IPS-18c (cell line): ENCODE results near the gene IL5RA.

Experiments
- H3K4me3 ChIP-seq: 2 replicates; pipeline ENCODE4 v1.7.0; 2013; ENCODE audit warnings: low read depth, mild to moderate bottlenecking, low read length, moderate library complexity; ENCODE audit not compliant: insufficient read depth
- H3K9me3 ChIP-seq: one replicate; pipeline ENCODE4 v1.6.1; 2013; ENCODE audit warnings: mild to moderate bottlenecking, low read length, moderate library complexity; ENCODE audit not compliant: control insufficient read depth, insufficient read depth

Gene IL5RA

GRCh38 chr3:3082234-3082924, 27.8 kb downstream of the IL5RA start:
- Histone ChIP-seq H3K4me3 (no peak overlapping the region), H3K9me3 (no peaks in the 10 kb centered on the region)

DNA sequence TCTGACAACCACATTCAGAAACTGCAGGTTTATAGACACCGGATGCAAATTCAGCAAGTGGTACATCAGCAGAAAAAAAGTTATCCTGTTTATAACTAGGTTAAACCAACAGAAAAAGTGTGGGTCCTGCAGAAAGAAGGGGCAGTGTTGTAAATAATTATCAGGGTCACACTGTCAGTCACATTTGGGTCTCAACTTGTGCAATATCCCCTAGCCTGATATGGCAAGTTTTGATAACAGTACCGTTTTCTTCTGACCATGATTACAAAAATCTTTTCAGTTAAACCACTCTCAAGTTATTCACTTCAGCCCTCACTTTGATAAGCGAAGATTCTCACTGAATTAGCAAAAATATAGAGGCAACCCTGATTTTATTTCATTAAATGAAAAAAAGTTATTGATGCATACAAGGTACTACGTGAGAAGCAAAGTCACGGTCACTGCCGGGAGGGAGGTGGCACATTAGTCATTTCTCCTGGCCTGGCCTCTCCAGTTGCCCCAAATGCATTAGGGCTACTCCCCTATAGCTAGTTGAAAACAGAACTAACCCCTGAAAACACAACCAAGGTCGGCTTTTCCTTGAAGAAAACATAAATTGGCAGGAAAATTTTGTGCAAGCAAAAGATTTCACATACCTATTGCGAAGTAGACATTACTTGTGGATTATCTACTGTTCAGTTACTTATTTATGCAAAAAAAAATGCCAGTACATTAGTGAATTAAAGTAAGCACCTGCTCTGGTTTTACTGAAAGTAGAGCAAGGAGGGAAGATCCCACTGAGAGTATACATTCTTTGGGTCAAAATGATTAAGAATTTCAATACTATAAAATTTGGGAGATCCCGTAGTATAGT, 28.6 kb downstream of the IL5RA start:
- no peak overlapping the region for H3K4me3 ChIP-seq
- no peaks in the 10 kb centered on the region for H3K9me3 ChIP-seq

- no peak overlapping the region for H3K4me3 ChIP-seq
- no peaks in the 10 kb centered on the region for H3K9me3 ChIP-seq
Observed at GRCh38 chr3:3080309-3080708, 29.9 kb downstream of the IL5RA start.

- H3K9me3 ChIP-seq: no peaks in the 10 kb centered on the region
Observed at GRCh38 chr3:3074551-3075257, 35.5 kb downstream of the IL5RA start.

GRCh38 chr3:3071136-3071535, 39.0 kb downstream of the IL5RA start:
- no peak overlapping the region for H3K4me3 ChIP-seq
- H3K9me3 ChIP-seq: no peaks in the 10 kb centered on the region

More at GRCh38 chr3:3074551-3075257, 35.5 kb downstream of the IL5RA start:
- no peak overlapping the region for H3K4me3 ChIP-seq

- Histone ChIP-seq H3K4me3 (no peak overlapping the region), H3K9me3 (no peaks in the 10 kb centered on the region)
Observed at GRCh38 chr3:3069723-3070122, 40.5 kb downstream of the IL5RA start.

DNA sequence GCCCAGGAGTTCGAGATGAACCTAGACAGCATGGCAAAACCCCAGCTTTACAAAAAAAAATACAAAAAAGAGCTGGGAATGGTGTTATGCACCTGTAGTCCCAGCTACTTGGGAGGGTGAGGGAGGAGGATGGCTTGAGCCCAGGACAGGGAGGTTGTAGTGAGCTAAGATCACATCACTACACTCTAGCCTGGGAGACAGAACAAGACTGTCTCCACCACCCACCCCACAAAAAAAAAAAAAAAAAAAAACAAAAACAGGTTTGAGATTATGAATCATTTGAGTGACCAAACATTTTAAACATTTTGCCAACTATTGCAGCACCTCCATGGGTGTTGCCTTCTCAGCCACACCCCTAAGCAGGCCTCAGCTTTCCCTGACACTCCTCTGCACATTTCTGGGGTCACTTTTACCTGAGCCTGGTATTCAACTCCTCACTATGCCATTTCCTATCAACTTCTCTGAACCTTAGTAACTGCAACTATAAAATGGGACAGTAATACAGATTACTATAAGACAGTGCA, 41.8 kb downstream of the IL5RA start:
- H3K4me3 ChIP-seq: no peak overlapping the region
- no peaks in the 10 kb centered on the region for H3K9me3 ChIP-seq

GRCh38 chr3:3066910-3067309, 43.3 kb downstream of the IL5RA start:
- no peaks in the 10 kb centered on the region for H3K9me3 ChIP-seq
- H3K4me3 ChIP-seq: no peak overlapping the region

DNA sequence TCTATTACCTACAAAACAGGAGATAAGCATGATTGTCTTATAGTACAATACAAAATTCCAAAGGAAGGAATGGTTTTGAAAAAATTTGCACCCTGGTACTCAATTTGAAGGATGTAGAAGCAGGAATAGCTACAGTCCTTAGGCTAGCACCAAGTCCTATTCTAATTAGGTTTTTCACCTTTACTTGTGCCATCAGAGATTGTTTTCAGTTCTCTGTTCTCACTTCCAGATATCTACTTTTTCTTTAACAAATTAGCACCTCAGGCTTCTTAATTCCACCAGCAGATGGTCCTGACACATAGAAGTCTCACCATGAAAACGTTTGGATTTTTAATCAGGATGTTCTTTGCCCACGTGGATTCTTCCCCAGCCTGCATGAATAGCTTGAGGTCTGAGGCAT, 43.8 kb downstream of the IL5RA start:
- H3K9me3 ChIP-seq: no peaks in the 10 kb centered on the region
- H3K4me3 ChIP-seq: no peak overlapping the region

GRCh38 chr3:3065876-3066275, 44.3 kb downstream of the IL5RA start:
- no peaks in the 10 kb centered on the region for H3K9me3 ChIP-seq

DNA sequence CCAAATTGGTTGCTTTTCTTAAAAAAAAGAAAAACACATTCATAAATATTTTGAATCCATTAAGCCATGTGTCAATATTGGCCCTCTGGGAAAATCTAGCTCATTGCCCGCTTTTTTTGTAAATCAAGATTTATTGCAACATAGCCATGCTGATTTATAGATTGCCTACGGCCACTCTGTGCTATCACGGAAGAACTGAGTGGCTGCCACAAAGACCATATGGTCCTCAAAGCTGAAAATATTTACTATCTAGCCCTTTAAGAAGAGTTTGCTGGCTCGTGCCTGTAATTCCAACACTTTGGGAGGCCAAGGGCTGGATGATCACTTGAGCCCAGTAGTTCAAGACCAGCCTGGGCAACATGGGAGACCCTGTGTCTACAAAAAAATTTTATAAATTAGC, 45.9 kb downstream of the IL5RA start:
- Histone ChIP-seq H3K4me3 (no peak overlapping the region), H3K9me3 (no peaks in the 10 kb centered on the region)

More at GRCh38 chr3:3065876-3066275, 44.3 kb downstream of the IL5RA start:
- H3K4me3 ChIP-seq: no peak overlapping the region

- Histone ChIP-seq H3K9me3 (no peaks in the 10 kb centered on the region), H3K4me3 (no peak overlapping the region)
Observed at GRCh38 chr3:3059645-3060044, 50.5 kb downstream of the IL5RA start.

- Histone ChIP-seq H3K4me3 (no peak overlapping the region), H3K9me3 (no peaks in the 10 kb centered on the region)
Observed at GRCh38 chr3:3053974-3054373, 56.2 kb downstream of the IL5RA start.

DNA sequence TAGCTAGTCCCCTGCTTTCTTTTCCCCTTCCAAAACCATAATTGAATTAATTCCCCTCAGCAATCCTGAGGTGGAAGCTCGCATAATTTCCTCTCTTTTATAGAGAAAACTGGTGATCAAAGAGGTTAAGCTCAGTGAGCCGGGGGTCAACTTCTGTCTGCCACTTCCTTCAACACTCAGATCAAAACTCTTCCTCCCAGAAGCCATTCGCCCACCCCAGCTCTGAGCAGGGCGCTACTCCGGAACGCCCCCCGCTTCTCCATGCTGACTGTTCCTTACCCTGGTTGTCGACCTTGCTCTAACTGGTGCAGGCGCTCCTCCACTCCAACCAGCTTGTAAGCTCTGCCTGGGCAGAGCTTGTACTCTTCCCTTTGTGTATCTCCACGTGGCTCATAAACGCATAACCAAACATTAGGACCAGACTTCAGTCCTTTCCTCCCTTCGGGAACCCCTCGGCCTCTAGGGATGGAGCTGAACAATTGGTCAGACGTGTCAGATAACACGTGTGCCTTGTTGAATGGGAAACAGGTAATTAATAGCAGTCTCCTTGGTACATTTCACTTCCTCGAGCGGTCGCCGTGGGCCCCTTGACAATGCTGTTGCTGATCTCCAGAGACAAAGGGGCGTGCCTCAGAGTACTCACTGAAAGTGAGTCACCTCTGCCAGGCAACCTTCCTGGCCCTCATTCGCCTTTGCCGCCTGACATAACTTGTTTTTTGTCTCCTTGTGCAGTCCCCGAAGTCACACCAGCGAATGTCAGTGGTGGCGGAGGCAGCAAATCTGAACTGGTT, 71.8 kb downstream of the IL5RA start:
- Histone ChIP-seq H3K4me3 (no peak overlapping the region), H3K9me3 (no peaks in the 10 kb centered on the region)

- no peaks in the 10 kb centered on the region for H3K9me3 ChIP-seq
- H3K4me3 ChIP-seq: no peak overlapping the region
Observed at GRCh38 chr3:3037156-3037555, 73.0 kb downstream of the IL5RA start.

GRCh38 chr3:3031326-3031725, 78.8 kb downstream of the IL5RA start:
- H3K4me3 ChIP-seq: no peak overlapping the region
- no peaks in the 10 kb centered on the region for H3K9me3 ChIP-seq

DNA sequence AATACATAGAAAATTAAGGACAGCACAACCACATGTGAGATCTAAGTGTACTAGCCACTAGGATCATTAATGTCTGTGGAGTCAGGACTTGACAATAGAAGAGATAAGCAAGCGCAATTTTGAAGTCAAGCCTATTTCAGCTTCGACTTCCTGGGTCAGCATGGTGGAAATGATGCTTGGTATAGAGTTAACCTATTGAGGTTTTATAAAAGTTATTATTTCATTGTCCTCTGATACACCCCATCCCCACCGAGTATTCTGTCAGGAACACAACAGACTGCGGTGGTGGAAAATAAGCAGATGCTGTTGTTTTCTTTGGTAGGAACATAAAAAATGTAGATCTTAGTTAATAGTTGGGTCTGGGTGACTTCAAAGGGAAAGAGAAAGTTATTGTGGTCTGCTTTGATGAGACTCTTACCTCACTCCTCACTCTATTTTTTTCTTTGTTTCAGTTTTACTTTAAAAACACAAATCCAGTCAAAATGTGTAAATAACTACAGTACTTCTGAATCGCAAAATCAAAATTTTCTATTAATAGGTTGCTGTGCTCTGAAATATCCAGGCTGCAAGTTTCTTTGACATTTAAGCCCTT, 82.1 kb downstream of the IL5RA start:
- Histone ChIP-seq H3K4me3 (no peak overlapping the region), H3K9me3 (no peaks in the 10 kb centered on the region)
